ENCODE measurements around the gene NEDD9. TPM values are rescaled to one million over a fixed set of nuclear protein-coding genes. Genes with fewer than 3 reads are reported as not detected.

NEDD9 gene
- total and polyA plus RNA-seq, 2 experiments from 2014 or later = 4.4 to 13.0 TPM

DNA sequence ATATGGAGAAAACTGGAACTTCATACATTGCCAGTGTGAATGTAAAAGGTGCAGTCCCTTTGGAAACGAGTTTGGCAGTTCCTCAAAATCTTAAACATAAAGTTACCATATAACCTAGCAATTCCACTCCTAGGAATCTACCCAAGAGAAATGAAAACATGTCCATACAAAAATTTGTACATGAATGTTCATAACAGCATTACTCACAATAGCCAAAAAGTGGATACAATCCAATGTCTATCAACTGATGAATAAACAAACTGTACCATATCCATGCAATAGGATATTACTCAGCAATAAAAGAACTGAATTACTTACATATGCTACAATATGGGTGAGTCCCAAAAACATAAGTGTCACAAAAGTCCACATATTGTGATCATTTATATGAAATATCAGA lies 72.3 kb downstream of the NEDD9 start:
- no peaks in the 10 kb centered on the region for H3K36me3 Mint-ChIP-seq (ENCODE audit: low read depth)
- Histone ChIP-seq H4K20me1 (replicated peaks; ENCODE audit: insufficient read depth) (no peaks in the 10 kb centered on the region), H2AFZ (no peak overlapping the region), H3K27me3 (ENCODE audit: insufficient read depth) (no peaks in the 10 kb centered on the region), H3K4me3 (no peak overlapping the region), H3K36me3 (ENCODE audit: insufficient read depth) (no peaks in the 10 kb centered on the region), H3K4me1 (ENCODE audit: insufficient read depth) (peaks cover 6% of the 10 kb centered on the region; the same call in 1 of the 2 replicates), H3K9me2 (ENCODE audit: insufficient read depth) (no peaks in the 10 kb centered on the region), H3K79me2 (replicated peaks; ENCODE audit: insufficient read depth) (no peaks in the 10 kb centered on the region), H3K4me2 (no peak overlapping the region), H3K27ac (ENCODE audit: low read depth) (no peak overlapping the region), H3F3A (replicated peaks; ENCODE audit: low read depth) (no peaks in the 10 kb centered on the region)
- no peak for ATAC-seq
- peaks cover 3% of the 10 kb centered on the region for H3K27me3 Mint-ChIP-seq (ENCODE audit: insufficient read depth, low read depth, poor library complexity)
- H3K4me3 Mint-ChIP-seq = no peak overlapping the region
- H3K27ac Mint-ChIP-seq = no peak overlapping the region
- no peak for DNase-seq (ENCODE audit: low spot score)
- TF ChIP-seq, protein P1, sequence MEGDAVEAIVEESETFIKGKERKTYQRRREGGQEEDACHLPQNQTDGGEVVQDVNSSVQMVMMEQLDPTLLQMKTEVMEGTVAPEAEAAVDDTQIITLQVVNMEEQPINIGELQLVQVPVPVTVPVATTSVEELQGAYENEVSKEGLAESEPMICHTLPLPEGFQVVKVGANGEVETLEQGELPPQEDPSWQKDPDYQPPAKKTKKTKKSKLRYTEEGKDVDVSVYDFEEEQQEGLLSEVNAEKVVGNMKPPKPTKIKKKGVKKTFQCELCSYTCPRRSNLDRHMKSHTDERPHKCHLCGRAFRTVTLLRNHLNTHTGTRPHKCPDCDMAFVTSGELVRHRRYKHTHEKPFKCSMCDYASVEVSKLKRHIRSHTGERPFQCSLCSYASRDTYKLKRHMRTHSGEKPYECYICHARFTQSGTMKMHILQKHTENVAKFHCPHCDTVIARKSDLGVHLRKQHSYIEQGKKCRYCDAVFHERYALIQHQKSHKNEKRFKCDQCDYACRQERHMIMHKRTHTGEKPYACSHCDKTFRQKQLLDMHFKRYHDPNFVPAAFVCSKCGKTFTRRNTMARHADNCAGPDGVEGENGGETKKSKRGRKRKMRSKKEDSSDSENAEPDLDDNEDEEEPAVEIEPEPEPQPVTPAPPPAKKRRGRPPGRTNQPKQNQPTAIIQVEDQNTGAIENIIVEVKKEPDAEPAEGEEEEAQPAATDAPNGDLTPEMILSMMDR (conservative IDR thresholded peaks at IDR 0.05; ENCODE audit: low read depth in 2 of 2) = no peak
- TF ChIP-seq STAT1 (IDR thresholded peaks at IDR 0.05; ENCODE audit: unreplicated experiment) = no peak
- no peak for TF ChIP-seq ZNF114 (CRISPR knock-in tag; IDR thresholded peaks at IDR 0.05)
- TF ChIP-seq EZH2phosphoT487 (IDR thresholded peaks at IDR 0.05; ENCODE audit: unreplicated experiment) = no peak
- TF ChIP-seq CREB1 (CRISPR knock-in tag; IDR thresholded peaks at IDR 0.05; ENCODE audit: low read depth) = no peak
- no peak for TF ChIP-seq NANOG (IDR thresholded peaks at IDR 0.05; ENCODE audit: borderline replicate concordance)
- no peak for TF ChIP-seq JUNB (IDR thresholded peaks at IDR 0.05; ENCODE audit: unreplicated experiment)
- TF ChIP-seq POLR2AphosphoS5 (IDR thresholded peaks at IDR 0.05; ENCODE audit: low read depth) = no peak
- TF ChIP-seq, protein P2, sequence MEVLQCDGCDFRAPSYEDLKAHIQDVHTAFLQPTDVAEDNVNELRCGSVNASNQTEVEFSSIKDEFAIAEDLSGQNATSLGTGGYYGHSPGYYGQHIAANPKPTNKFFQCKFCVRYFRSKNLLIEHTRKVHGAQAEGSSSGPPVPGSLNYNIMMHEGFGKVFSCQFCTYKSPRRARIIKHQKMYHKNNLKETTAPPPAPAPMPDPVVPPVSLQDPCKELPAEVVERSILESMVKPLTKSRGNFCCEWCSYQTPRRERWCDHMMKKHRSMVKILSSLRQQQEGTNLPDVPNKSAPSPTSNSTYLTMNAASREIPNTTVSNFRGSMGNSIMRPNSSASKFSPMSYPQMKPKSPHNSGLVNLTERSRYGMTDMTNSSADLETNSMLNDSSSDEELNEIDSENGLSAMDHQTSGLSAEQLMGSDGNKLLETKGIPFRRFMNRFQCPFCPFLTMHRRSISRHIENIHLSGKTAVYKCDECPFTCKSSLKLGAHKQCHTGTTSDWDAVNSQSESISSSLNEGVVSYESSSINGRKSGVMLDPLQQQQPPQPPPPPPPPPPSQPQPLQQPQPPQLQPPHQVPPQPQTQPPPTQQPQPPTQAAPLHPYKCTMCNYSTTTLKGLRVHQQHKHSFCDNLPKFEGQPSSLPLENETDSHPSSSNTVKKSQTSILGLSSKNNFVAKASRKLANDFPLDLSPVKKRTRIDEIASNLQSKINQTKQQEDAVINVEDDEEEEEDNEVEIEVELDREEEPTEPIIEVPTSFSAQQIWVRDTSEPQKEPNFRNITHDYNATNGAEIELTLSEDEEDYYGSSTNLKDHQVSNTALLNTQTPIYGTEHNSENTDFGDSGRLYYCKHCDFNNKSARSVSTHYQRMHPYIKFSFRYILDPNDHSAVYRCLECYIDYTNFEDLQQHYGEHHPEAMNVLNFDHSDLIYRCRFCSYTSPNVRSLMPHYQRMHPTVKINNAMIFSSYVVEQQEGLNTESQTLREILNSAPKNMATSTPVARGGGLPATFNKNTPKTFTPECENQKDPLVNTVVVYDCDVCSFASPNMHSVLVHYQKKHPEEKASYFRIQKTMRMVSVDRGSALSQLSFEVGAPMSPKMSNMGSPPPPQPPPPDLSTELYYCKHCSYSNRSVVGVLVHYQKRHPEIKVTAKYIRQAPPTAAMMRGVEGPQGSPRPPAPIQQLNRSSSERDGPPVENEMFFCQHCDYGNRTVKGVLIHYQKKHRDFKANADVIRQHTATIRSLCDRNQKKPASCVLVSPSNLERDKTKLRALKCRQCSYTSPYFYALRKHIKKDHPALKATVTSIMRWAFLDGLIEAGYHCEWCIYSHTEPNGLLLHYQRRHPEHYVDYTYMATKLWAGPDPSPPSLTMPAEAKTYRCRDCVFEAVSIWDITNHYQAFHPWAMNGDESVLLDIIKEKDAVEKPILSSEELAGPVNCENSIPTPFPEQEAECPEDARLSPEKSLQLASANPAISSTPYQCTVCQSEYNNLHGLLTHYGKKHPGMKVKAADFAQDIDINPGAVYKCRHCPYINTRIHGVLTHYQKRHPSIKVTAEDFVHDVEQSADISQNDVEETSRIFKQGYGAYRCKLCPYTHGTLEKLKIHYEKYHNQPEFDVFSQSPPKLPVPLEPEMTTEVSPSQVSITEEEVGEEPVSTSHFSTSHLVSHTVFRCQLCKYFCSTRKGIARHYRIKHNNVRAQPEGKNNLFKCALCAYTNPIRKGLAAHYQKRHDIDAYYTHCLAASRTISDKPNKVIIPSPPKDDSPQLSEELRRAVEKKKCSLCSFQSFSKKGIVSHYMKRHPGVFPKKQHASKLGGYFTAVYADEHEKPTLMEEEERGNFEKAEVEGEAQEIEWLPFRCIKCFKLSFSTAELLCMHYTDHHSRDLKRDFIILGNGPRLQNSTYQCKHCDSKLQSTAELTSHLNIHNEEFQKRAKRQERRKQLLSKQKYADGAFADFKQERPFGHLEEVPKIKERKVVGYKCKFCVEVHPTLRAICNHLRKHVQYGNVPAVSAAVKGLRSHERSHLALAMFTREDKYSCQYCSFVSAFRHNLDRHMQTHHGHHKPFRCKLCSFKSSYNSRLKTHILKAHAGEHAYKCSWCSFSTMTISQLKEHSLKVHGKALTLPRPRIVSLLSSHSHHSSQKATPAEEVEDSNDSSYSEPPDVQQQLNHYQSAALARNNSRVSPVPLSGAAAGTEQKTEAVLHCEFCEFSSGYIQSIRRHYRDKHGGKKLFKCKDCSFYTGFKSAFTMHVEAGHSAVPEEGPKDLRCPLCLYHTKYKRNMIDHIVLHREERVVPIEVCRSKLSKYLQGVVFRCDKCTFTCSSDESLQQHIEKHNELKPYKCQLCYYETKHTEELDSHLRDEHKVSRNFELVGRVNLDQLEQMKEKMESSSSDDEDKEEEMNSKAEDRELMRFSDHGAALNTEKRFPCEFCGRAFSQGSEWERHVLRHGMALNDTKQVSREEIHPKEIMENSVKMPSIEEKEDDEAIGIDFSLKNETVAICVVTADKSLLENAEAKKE (CRISPR knock-in tag; IDR thresholded peaks at IDR 0.05) = no peak
- no peak for TF ChIP-seq EZH2 (IDR thresholded peaks at IDR 0.05; ENCODE audit: low read depth, unreplicated experiment)
- TF ChIP-seq, protein P3, sequence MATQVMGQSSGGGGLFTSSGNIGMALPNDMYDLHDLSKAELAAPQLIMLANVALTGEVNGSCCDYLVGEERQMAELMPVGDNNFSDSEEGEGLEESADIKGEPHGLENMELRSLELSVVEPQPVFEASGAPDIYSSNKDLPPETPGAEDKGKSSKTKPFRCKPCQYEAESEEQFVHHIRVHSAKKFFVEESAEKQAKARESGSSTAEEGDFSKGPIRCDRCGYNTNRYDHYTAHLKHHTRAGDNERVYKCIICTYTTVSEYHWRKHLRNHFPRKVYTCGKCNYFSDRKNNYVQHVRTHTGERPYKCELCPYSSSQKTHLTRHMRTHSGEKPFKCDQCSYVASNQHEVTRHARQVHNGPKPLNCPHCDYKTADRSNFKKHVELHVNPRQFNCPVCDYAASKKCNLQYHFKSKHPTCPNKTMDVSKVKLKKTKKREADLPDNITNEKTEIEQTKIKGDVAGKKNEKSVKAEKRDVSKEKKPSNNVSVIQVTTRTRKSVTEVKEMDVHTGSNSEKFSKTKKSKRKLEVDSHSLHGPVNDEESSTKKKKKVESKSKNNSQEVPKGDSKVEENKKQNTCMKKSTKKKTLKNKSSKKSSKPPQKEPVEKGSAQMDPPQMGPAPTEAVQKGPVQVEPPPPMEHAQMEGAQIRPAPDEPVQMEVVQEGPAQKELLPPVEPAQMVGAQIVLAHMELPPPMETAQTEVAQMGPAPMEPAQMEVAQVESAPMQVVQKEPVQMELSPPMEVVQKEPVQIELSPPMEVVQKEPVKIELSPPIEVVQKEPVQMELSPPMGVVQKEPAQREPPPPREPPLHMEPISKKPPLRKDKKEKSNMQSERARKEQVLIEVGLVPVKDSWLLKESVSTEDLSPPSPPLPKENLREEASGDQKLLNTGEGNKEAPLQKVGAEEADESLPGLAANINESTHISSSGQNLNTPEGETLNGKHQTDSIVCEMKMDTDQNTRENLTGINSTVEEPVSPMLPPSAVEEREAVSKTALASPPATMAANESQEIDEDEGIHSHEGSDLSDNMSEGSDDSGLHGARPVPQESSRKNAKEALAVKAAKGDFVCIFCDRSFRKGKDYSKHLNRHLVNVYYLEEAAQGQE (IDR thresholded peaks at IDR 0.05; ENCODE audit: unreplicated experiment) = no peak
- TF ChIP-seq ZNF331 (CRISPR knock-in tag; IDR thresholded peaks at IDR 0.05; ENCODE audit: low read depth) = no peak
- TF ChIP-seq, protein P4, sequence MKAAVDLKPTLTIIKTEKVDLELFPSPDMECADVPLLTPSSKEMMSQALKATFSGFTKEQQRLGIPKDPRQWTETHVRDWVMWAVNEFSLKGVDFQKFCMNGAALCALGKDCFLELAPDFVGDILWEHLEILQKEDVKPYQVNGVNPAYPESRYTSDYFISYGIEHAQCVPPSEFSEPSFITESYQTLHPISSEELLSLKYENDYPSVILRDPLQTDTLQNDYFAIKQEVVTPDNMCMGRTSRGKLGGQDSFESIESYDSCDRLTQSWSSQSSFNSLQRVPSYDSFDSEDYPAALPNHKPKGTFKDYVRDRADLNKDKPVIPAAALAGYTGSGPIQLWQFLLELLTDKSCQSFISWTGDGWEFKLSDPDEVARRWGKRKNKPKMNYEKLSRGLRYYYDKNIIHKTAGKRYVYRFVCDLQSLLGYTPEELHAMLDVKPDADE (IDR thresholded peaks at IDR 0.05) = no peak
- H3K4me1 Mint-ChIP-seq = peaks cover 14% of the 10 kb centered on the region
- no peaks in the 10 kb centered on the region for H3K9me3 Mint-ChIP-seq

Measured in GM23338 (cell line).